ENCODE measurements around the gene HDAC9.

GRCh38 chr7:18894155-18894554 is 398.6 kb downstream of the HDAC9 start:
- TF ChIP-seq, protein P1, sequence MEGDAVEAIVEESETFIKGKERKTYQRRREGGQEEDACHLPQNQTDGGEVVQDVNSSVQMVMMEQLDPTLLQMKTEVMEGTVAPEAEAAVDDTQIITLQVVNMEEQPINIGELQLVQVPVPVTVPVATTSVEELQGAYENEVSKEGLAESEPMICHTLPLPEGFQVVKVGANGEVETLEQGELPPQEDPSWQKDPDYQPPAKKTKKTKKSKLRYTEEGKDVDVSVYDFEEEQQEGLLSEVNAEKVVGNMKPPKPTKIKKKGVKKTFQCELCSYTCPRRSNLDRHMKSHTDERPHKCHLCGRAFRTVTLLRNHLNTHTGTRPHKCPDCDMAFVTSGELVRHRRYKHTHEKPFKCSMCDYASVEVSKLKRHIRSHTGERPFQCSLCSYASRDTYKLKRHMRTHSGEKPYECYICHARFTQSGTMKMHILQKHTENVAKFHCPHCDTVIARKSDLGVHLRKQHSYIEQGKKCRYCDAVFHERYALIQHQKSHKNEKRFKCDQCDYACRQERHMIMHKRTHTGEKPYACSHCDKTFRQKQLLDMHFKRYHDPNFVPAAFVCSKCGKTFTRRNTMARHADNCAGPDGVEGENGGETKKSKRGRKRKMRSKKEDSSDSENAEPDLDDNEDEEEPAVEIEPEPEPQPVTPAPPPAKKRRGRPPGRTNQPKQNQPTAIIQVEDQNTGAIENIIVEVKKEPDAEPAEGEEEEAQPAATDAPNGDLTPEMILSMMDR (IDR thresholded peaks at IDR 0.05): no peak
- TF ChIP-seq POLR2AphosphoS5 (IDR thresholded peaks at IDR 0.05): no peak
- TF ChIP-seq POLR2A (IDR thresholded peaks at IDR 0.05): no peak
